Measurements from ENCODE around the gene TNNI2.
"Not testable (repeated sequence)": the region's sequence is repeated elsewhere in the genome, so short reads cannot be mapped to it uniquely, and the experiment has no call there.

DNA sequence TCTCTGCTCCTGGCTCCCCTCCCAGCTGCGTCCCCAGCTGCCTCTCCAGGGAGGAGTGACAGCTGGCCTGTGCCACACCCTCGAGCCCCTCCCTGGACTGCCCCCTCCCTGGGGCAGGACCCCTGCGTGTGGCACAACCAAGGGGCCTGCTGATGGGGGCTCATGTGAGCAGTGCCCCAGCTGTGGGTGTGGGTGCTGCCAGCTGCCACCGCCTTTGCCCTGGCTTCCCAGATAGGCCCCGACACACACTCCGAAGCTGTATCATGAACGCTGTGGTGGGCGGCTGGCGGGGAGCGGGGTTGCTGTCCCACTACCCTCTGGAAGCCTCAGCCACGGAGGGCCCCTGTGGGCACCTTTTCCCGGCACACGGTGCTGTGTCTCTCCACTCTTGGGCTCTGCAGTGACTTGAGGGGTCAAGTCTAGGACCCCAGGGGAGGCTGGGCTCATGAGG lies 37.1 kb downstream of the TNNI2 start:
- TF ChIP-seq POLR2A (IDR thresholded peaks at IDR 0.05) = not testable (repeated sequence)
- TF ChIP-seq, protein P1, sequence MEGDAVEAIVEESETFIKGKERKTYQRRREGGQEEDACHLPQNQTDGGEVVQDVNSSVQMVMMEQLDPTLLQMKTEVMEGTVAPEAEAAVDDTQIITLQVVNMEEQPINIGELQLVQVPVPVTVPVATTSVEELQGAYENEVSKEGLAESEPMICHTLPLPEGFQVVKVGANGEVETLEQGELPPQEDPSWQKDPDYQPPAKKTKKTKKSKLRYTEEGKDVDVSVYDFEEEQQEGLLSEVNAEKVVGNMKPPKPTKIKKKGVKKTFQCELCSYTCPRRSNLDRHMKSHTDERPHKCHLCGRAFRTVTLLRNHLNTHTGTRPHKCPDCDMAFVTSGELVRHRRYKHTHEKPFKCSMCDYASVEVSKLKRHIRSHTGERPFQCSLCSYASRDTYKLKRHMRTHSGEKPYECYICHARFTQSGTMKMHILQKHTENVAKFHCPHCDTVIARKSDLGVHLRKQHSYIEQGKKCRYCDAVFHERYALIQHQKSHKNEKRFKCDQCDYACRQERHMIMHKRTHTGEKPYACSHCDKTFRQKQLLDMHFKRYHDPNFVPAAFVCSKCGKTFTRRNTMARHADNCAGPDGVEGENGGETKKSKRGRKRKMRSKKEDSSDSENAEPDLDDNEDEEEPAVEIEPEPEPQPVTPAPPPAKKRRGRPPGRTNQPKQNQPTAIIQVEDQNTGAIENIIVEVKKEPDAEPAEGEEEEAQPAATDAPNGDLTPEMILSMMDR (IDR thresholded peaks at IDR 0.05) = not testable (repeated sequence)
